GM13976 (cell line): ENCODE results near the gene GEMIN4.

Experiments
- DNase-seq: peaks from one replicate; pipeline ENCODE4 v3.0.0; 2012; ENCODE audit warnings: low spot score
- CTCF ChIP-seq: IDR thresholded peaks from 2 replicates; pipeline ENCODE4 v1.5.1; 2012; ENCODE audit warnings: borderline replicate concordance, mild to moderate bottlenecking; ENCODE audit not compliant: insufficient read depth; ENCODE audit errors: extremely low read depth, missing control alignments, control extremely low read depth
- in situ Hi-C: fragments of 300-500 bp; cut with MboI; formaldehyde crosslinking; loops from one replicate; pipeline ENCODE4 v1.12.0; 2022; ENCODE audit warnings: low sequenced_read_pairs, mixed read lengths, inconsistent platforms; ENCODE audit not compliant: unreplicated experiment

Gene GEMIN4

GRCh38 chr17:752002-752619 lies at the start of gene GEMIN4:
TSS of gene GEMIN4 (minus strand) at chr17:752264. CDS start at chr17:752142, 122 bp downstream.
- peak; percentile 94 for TF ChIP-seq CTCF
- DNase-seq: peak; percentile 99
- in situ Hi-C loops: no loop called here

DNA sequence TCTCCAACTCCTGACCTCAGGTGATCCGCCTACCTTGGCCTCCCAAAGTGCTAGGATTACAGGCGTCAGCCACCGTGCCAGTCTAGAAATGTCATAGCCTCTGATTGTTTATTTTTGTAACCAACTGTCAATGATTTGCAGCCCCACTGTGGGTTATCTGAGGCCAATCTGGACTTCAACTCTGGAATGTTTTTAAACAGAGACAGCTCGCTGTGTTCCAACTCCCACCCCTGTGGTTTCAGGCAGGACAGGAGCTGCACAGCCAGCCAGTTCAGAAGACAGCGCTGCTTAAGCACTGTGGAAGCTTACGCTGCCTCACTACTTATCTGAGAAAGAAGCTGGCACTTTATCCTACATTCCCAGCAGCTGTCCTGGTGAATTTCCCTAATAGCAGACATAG lies 49.6 kb upstream of the GEMIN4 start:
- in situ Hi-C loops: no loop called here
- no peak for TF ChIP-seq CTCF
- no peak for DNase-seq

GRCh38 chr17:800446-801242 lies 48.6 kb upstream of the GEMIN4 start:
- in situ Hi-C loops: no loop called here
- no peak for DNase-seq
- no peak for TF ChIP-seq CTCF

DNA sequence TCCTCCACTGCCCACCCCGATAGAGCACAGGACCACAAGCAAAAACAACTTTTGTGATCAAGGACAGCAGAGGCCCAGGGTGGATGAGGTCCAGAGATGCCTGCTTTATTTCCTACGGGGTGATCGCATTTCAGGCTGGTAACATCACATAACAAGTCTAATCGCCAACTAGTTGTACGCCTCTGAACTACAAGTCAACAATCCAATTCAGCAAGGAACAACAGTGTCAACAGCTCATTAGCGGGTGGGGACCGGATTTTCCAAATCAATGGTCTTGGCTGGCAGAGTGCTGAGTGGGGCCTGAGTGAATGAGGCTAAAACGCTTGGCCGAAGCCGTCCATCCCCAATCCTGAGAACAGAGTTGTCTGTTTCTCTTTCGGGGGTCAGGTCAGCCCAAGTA lies 47.2 kb upstream of the GEMIN4 start:
- no peak for DNase-seq
- in situ Hi-C loops: loop anchor here (10.0 kb wide), 1 partner anchor 186 kb away; no protein-coding TSS in a partner anchor
- no peak for TF ChIP-seq CTCF

GRCh38 chr17:798246-798645 lies 46.2 kb upstream of the GEMIN4 start:
- in situ Hi-C loops: loop anchor here (10.0 kb wide), 1 partner anchor 187 kb away; no protein-coding TSS in a partner anchor
- no peak for TF ChIP-seq CTCF
- DNase-seq: no peak

GRCh38 chr17:797236-797840 lies 45.3 kb upstream of the GEMIN4 start:
- no peak for DNase-seq
- TF ChIP-seq CTCF: no peak
- in situ Hi-C loops: loop anchor here (10.0 kb wide), 1 partner anchor 187 kb away; no protein-coding TSS in a partner anchor
